ENCODE data around the gene LCN15. TPM values are rescaled to one million over a fixed set of nuclear protein-coding genes. Genes with fewer than 3 reads are reported as not detected.

Gene LCN15
- polyA plus RNA-seq, 3 donors, result not detected

DNA sequence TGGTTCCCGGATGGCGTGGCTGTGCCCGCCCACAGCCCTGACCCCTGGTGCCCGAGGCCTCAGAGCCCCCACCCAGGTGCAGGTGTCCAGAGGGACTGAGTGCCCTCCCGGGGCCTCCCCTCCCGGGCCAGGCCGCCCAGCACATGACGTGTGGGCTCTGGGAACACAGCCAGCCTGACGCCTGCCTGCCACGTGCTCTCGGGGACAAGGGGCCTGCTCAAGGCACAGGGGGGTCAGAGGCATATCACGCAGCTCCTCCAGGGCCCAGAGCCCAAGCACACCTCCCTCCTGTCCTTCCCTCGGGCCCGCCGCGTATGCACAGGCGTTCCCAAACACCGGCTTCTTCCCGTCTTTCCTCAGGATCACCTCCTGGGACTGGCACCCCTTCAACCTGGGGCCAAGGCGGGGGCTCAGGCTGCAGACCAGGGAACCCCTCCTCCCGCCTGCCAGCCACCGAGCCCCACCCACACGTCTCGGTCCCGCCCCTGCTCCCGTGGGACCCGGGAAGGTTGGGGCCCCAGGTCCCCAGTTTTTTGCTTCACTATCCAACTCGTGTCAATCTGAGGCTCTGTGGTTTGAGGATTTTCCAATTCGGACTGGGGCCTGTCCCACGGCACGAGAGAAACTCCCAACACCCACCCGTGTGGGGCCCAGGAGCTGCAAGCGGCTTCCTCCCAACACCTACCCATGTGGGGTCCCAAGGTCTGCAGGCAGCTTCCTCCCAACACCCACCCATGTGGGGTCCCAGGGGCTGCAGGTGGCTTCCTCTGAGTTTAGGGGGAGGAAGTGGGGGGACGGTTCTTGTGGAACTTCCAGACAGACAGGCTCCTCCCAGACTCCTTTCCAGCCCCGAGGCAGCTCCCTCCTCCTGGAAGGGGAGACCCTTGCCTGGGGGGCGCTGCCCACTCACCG is 23.1 kb downstream of the LCN15 start:
- Histone ChIP-seq H3K36me3 (replicated peaks in 1 of 2; ENCODE audit: control insufficient read depth in 1 of 2, insufficient read depth in 2 of 2, low read length in 2 of 2) (no peaks in the 10 kb centered on the region), H3K27ac (ENCODE audit: low read depth in 1 of 2, low read length in 2 of 2) (no peak overlapping the region), H2AFZ (ENCODE audit: insufficient read depth, low read depth, low read length, poor library complexity, severe bottlenecking) (no peak overlapping the region), H3K9ac (ENCODE audit: insufficient read depth, low read length, poor library complexity, severe bottlenecking) (no peak overlapping the region), H3K79me2 (ENCODE audit: insufficient read depth, low read length) (no peaks in the 10 kb centered on the region), H3K4me1 (ENCODE audit: control insufficient read depth in 1 of 2, insufficient read depth in 2 of 2, low read length in 2 of 2) (no peaks in the 10 kb centered on the region), H3K4me2 (replicated peaks; ENCODE audit: extremely low read depth, low read length, poor library complexity, severe bottlenecking) (no peak overlapping the region), H3K27me3 (ENCODE audit: control insufficient read depth in 2 of 2, insufficient read depth in 2 of 2, low read length in 2 of 2) (peaks cover 5 to 24% of the 10 kb centered on the region in 2 donors), H4K20me1 (ENCODE audit: insufficient read depth, low read length) (no peaks in the 10 kb centered on the region), H3K4me3 (replicated peaks in 1 of 3; ENCODE audit: low read depth in 2 of 3, low read length in 3 of 3) (no peak overlapping the region), H3K9me3 (replicated peaks in 1 of 2; ENCODE audit: control insufficient read depth in 1 of 2, insufficient read depth in 1 of 2, low read length in 2 of 2) (no peaks in the 10 kb centered on the region)
- peak overlapping the region; percentile 49 to 60 for H3K4me3 Mint-ChIP-seq
- intact Hi-C loops (cut with micrococcal nuclease), result no loop called here
- peaks cover 0 to 3% (median 0%) of the 10 kb centered on the region in 7 donors for H3K9me3 Mint-ChIP-seq
- WGBS (ENCODE audit: insufficient coverage), result 39% methylated on average over 22 of the region's 37 CpGs
- TF ChIP-seq, protein P1, sequence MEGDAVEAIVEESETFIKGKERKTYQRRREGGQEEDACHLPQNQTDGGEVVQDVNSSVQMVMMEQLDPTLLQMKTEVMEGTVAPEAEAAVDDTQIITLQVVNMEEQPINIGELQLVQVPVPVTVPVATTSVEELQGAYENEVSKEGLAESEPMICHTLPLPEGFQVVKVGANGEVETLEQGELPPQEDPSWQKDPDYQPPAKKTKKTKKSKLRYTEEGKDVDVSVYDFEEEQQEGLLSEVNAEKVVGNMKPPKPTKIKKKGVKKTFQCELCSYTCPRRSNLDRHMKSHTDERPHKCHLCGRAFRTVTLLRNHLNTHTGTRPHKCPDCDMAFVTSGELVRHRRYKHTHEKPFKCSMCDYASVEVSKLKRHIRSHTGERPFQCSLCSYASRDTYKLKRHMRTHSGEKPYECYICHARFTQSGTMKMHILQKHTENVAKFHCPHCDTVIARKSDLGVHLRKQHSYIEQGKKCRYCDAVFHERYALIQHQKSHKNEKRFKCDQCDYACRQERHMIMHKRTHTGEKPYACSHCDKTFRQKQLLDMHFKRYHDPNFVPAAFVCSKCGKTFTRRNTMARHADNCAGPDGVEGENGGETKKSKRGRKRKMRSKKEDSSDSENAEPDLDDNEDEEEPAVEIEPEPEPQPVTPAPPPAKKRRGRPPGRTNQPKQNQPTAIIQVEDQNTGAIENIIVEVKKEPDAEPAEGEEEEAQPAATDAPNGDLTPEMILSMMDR (IDR thresholded peaks at IDR 0.05), result no peak
- peak overlapping the region in 1 of 7 donors; percentile 46 for H3K27ac Mint-ChIP-seq
- H3K36me3 Mint-ChIP-seq, result no peaks in the 10 kb centered on the region
- no peaks in the 10 kb centered on the region for H3K4me1 Mint-ChIP-seq
- peaks cover 16 to 47% (median 36%) of the 10 kb centered on the region in 3 donors for H3K27me3 Mint-ChIP-seq (ENCODE audit: low read depth in 3 of 3)
- DNase-seq, result no peak

DNA sequence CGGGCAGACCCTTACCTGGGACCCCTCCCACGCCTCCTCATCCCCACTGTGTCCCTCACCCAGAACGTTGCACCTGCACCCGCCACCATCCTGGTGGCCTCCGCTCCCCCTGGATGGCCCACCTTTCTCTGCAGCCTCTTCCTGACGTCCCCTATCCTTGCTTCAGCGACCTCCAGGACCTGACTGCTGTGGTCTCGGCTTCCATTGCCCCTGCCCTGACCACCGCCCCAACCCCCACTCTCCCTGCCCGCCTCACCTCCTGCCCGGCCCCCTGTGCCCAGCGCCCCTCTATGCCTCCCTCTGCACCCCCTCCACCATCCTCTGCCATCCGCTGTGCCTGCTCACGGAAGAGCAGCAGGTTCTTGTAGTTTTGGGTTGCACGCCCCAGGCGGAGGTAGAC is 23.8 kb downstream of the LCN15 start:
- Histone ChIP-seq H3K9ac (ENCODE audit: insufficient read depth, low read length, poor library complexity, severe bottlenecking) (no peak overlapping the region), H3K27me3 (ENCODE audit: control insufficient read depth in 2 of 2, insufficient read depth in 2 of 2, low read length in 2 of 2) (peaks cover 5 to 24% of the 10 kb centered on the region in 2 donors), H3K9me3 (replicated peaks in 1 of 2; ENCODE audit: control insufficient read depth in 1 of 2, insufficient read depth in 1 of 2, low read length in 2 of 2) (no peaks in the 10 kb centered on the region), H3K27ac (ENCODE audit: low read depth in 1 of 2, low read length in 2 of 2) (no peak overlapping the region), H2AFZ (ENCODE audit: insufficient read depth, low read depth, low read length, poor library complexity, severe bottlenecking) (no peak overlapping the region), H3K4me3 (replicated peaks in 1 of 3; ENCODE audit: low read depth in 2 of 3, low read length in 3 of 3) (no peak overlapping the region), H3K79me2 (ENCODE audit: insufficient read depth, low read length) (no peaks in the 10 kb centered on the region), H4K20me1 (ENCODE audit: insufficient read depth, low read length) (no peaks in the 10 kb centered on the region), H3K36me3 (replicated peaks in 1 of 2; ENCODE audit: control insufficient read depth in 1 of 2, insufficient read depth in 2 of 2, low read length in 2 of 2) (no peaks in the 10 kb centered on the region), H3K4me1 (ENCODE audit: control insufficient read depth in 1 of 2, insufficient read depth in 2 of 2, low read length in 2 of 2) (no peaks in the 10 kb centered on the region), H3K4me2 (replicated peaks; ENCODE audit: extremely low read depth, low read length, poor library complexity, severe bottlenecking) (no peak overlapping the region)
- Mint-ChIP-seq H3K27me3 (ENCODE audit: low read depth in 3 of 3) (peaks cover 17 to 42% (median 34%) of the 10 kb centered on the region in 3 donors), H3K4me1 (no peaks in the 10 kb centered on the region), H3K36me3 (no peaks in the 10 kb centered on the region), H3K9me3 (peaks cover 0 to 3% (median 0%) of the 10 kb centered on the region in 7 donors), H3K27ac (no peak overlapping the region), H3K4me3 (peak overlapping the region in 1 of 2 donors; percentile 39)
- TF ChIP-seq, protein P1 (IDR thresholded peaks at IDR 0.05), result no peak
- WGBS (ENCODE audit: insufficient coverage), result 97% methylated on average over 11 of the region's 16 CpGs
- no peak for DNase-seq
- intact Hi-C loops (cut with micrococcal nuclease), result no loop called here
